COLO829 (cell line): ENCODE results near the gene NMNAT3.
A peak's percentile ranks its signal among the peaks of the same experiment; 100 is the strongest.

Source experiments
- DNase-seq: peaks from one replicate; pipeline ENCODE4 v3.0.0; 2012; ENCODE audit warnings: low spot score

The NMNAT3 gene

GRCh38 chr3:139578783-139579182, 99.0 kb downstream of the NMNAT3 start:
- DNase-seq: no peak

GRCh38 chr3:139577909-139578308, 99.9 kb downstream of the NMNAT3 start:
- DNase-seq: no peak

GRCh38 chr3:139577346-139577745, 100.4 kb downstream of the NMNAT3 start:
- no peak for DNase-seq

- DNase-seq: no peak
Observed at GRCh38 chr3:139574026-139574947, 103.5 kb downstream of the NMNAT3 start.

- DNase-seq: no peak
Observed at GRCh38 chr3:139572847-139573672, 104.7 kb downstream of the NMNAT3 start.

- DNase-seq: no peak
Observed at GRCh38 chr3:139571711-139572110, 106.1 kb downstream of the NMNAT3 start.

- no peak for DNase-seq
Observed at GRCh38 chr3:139564294-139564861, 113.4 kb downstream of the NMNAT3 start.

GRCh38 chr3:139561959-139562676, 115.7 kb downstream of the NMNAT3 start:
- peak; percentile 62 for DNase-seq

GRCh38 chr3:139561255-139561817, 116.4 kb downstream of the NMNAT3 start:
- DNase-seq: peak; percentile 77

GRCh38 chr3:139560411-139560810, 117.4 kb downstream of the NMNAT3 start:
- DNase-seq: no peak

GRCh38 chr3:139559541-139559940, 118.2 kb downstream of the NMNAT3 start:
- DNase-seq: no peak

- DNase-seq: no peak
Observed at GRCh38 chr3:139558351-139559266, 119.2 kb downstream of the NMNAT3 start.

GRCh38 chr3:139557041-139557440, 120.7 kb downstream of the NMNAT3 start:
- DNase-seq: no peak

- DNase-seq: no peak
Observed at GRCh38 chr3:139555249-139555648, 122.5 kb downstream of the NMNAT3 start.

- no peak for DNase-seq
Observed at GRCh38 chr3:139554628-139555027, 123.1 kb downstream of the NMNAT3 start.

GRCh38 chr3:139552632-139553365, 125.0 kb downstream of the NMNAT3 start:
- no peak for DNase-seq

GRCh38 chr3:139548801-139549200, 129.0 kb downstream of the NMNAT3 start:
- no peak for DNase-seq

- no peak for DNase-seq
Observed at GRCh38 chr3:139547666-139548065, 130.1 kb downstream of the NMNAT3 start.

GRCh38 chr3:139546772-139547171, 131.0 kb downstream of the NMNAT3 start:
- DNase-seq: no peak
